Testis (tissue), 3 donors: ENCODE measurements around the gene TSC22D1. TPM values are rescaled to one million over a fixed set of nuclear protein-coding genes. Genes with fewer than 3 reads are reported as not detected.
"Not testable (repeated sequence)": the region's sequence is repeated elsewhere in the genome, so short reads cannot be mapped to it uniquely, and the experiment has no call there.

Source experiments
- DNase-seq: peaks from one replicate; pipeline ENCODE4 v3.0.0-alpha.2; 2019
- H3K27ac ChIP-seq, 2 donors: fragments of 200-600 bp; sonication (generic); one replicate each; pipeline ENCODE4 v1.5.1; 2019
- H3K27me3 ChIP-seq: fragments of 200-600 bp; sonication (generic); one replicate; pipeline ENCODE4 v1.5.1; 2019
- H3K36me3 ChIP-seq: fragments of 200-600 bp; sonication (generic); one replicate; pipeline ENCODE4 v1.5.1; 2017; ENCODE audit warnings: low read depth; ENCODE audit errors: missing control alignments
- H3K4me1 ChIP-seq: fragments of 200-600 bp; sonication (generic); one replicate; pipeline ENCODE4 v1.5.1; 2019
- H3K4me3 ChIP-seq, 2 donors: fragments of 200-600 bp; sonication (generic); one replicate each; pipeline ENCODE4 v1.5.1; 2017 to 2019
- H3K9me3 ChIP-seq: fragments of 200-600 bp; sonication (generic); one replicate; pipeline ENCODE4 v1.5.1; 2017
- CTCF ChIP-seq, 3 experiments: fragments of 450-650 bp in 2 of 3; fragments of 200-600 bp in 1 of 3; sonication (generic) in 1 of 3; IDR thresholded peaks; one replicate each; pipeline ENCODE4 v1.5.1; 2016 to 2019; ENCODE audit warnings: antibody characterized with exemption in 3 of 3, mild to moderate bottlenecking in 2 of 3, moderate library complexity in 1 of 3
- POLR2A ChIP-seq: fragments of 450-650 bp; IDR thresholded peaks from one replicate; pipeline ENCODE4 v1.6.1; 2017; ENCODE audit warnings: antibody characterized with exemption, mild to moderate bottlenecking, moderate library complexity
- whole genome bisulfite sequencing, 2 donors: methylation state at CpG; one replicate each; pipeline ENCODE4 v1.1.5; 2018; 5-methylcytosine and 5-hydroxymethylcytosine counted together
- intact Hi-C: fragments of 100-400 bp; cut with DNase I; formaldehyde crosslinking; loops from one replicate; pipeline ENCODE4 v1.15.1; 2023; ENCODE audit warnings: low total_unique reads
- polyA plus RNA-seq: library from polyadenylated mRNA; stranded (reverse); fragments of 350-450 nt; fragmentation: Illumina TruSeq; extraction: RNeasy Lipid Tissue Mini Kit (QIAGEN cat#74804); gene quantifications from one replicate; pipeline ENCODE4 v1.2.3, GENCODE V29; 2014; ENCODE audit warnings: low read depth, low replicate concordance; ENCODE audit not compliant: insufficient read depth
- total RNA-seq, 2 donors: library from RNA; depleted of rRNA; stranded (reverse); fragments of >200 nt; gene quantifications; one replicate each; pipeline ENCODE4 v1.2.3, GENCODE V29; 2016

TSC22D1 gene
- total and polyA plus RNA-seq, 3 donors from 2014 or later, result 189 to 227 (median 193) TPM

GRCh38 chr13:44566601-44567000 lies 9.5 kb downstream of the TSC22D1 start:
- TF ChIP-seq POLR2A (no peak), CTCF (IDR thresholded peaks at IDR 0.05) (no peak)
- Histone ChIP-seq H3K4me3 (no peak overlapping the region), H3K9me3 (no peaks in the 10 kb centered on the region), H3K27me3 (no peaks in the 10 kb centered on the region), H3K27ac (no peak overlapping the region), H3K36me3 (no peaks in the 10 kb centered on the region), H3K4me1 (no peaks in the 10 kb centered on the region)
- DNase-seq, result no peak
- intact Hi-C loops, result no loop called here

GRCh38 chr13:44565881-44566280 lies 10.2 kb downstream of the TSC22D1 start:
- Histone ChIP-seq H3K27ac (no peak overlapping the region), H3K27me3 (no peaks in the 10 kb centered on the region), H3K36me3 (no peaks in the 10 kb centered on the region), H3K4me1 (no peaks in the 10 kb centered on the region), H3K4me3 (no peak overlapping the region), H3K9me3 (no peaks in the 10 kb centered on the region)
- WGBS, 2 donors, result 91 to 92% methylated on average over 3 of the region's 3 CpGs
- no peak for DNase-seq
- intact Hi-C loops, result no loop called here
- TF ChIP-seq CTCF (IDR thresholded peaks at IDR 0.05) (no peak), POLR2A (no peak)

- intact Hi-C loops, result no loop called here
- 88 to 95% methylated on average over 2 of the region's 2 CpGs for WGBS, 2 donors
- H3K4me1 ChIP-seq, result no peaks in the 10 kb centered on the region
Observed at GRCh38 chr13:44564936-44565335, 11.2 kb downstream of the TSC22D1 start.

GRCh38 chr13:44562853-44563252 lies 13.3 kb downstream of the TSC22D1 start:
- H3K4me1 ChIP-seq, H3K27ac ChIP-seq, H3K27me3 ChIP-seq, H3K9me3 ChIP-seq, H3K36me3 ChIP-seq, H3K4me3 ChIP-seq, intact Hi-C loops, DNase-seq: not testable (repeated sequence)
- 97% methylated on average over 6 of the region's 6 CpGs for WGBS, 2 donors

More at GRCh38 chr13:44564936-44565335, 11.2 kb downstream of the TSC22D1 start:
- no peaks in the 10 kb centered on the region for H3K9me3 ChIP-seq
- no peak overlapping the region for H3K27ac ChIP-seq
- DNase-seq, result no peak
- no peaks in the 10 kb centered on the region for H3K27me3 ChIP-seq
- H3K36me3 ChIP-seq, result no peaks in the 10 kb centered on the region
- no peak overlapping the region for H3K4me3 ChIP-seq
- TF ChIP-seq CTCF (IDR thresholded peaks at IDR 0.05) (no peak), POLR2A (no peak)

- intact Hi-C loops, result no loop called here
Observed at GRCh38 chr13:44561351-44561750, 14.8 kb downstream of the TSC22D1 start.

GRCh38 chr13:44557986-44558385 lies 18.1 kb downstream of the TSC22D1 start:
- no peak overlapping the region for H3K4me3 ChIP-seq
- intact Hi-C loops, result no loop called here
- H3K27me3 ChIP-seq, result no peaks in the 10 kb centered on the region
- no peaks in the 10 kb centered on the region for H3K36me3 ChIP-seq
- DNase-seq, result no peak
- H3K9me3 ChIP-seq, result no peaks in the 10 kb centered on the region
- H3K27ac ChIP-seq, result no peak overlapping the region
- TF ChIP-seq CTCF (IDR thresholded peaks at IDR 0.05), result no peak
- no peak for TF ChIP-seq POLR2A
- 94% methylated on average over 2 of the region's 2 CpGs for WGBS, 2 donors
- no peaks in the 10 kb centered on the region for H3K4me1 ChIP-seq

More at GRCh38 chr13:44561351-44561750, 14.8 kb downstream of the TSC22D1 start:
- Histone ChIP-seq H3K4me3 (no peak overlapping the region), H3K27ac (no peak overlapping the region), H3K36me3 (no peaks in the 10 kb centered on the region), H3K4me1 (no peaks in the 10 kb centered on the region), H3K27me3 (no peaks in the 10 kb centered on the region), H3K9me3 (no peaks in the 10 kb centered on the region)
- no peak for DNase-seq
- WGBS, 2 donors, result 98 to 99% methylated on average over 2 of the region's 2 CpGs
- TF ChIP-seq POLR2A, result no peak
